Measurements from ENCODE around the gene TRIM49D1.
"Not testable (repeated sequence)": the region's sequence is repeated elsewhere in the genome, so short reads cannot be mapped to it uniquely, and the experiment has no call there.

Gene TRIM49D1

GRCh38 chr11:89872588-89872987, 49.5 kb downstream of the TRIM49D1 start:
- H3K4me3 ChIP-seq (ENCODE audit: control insufficient read depth in 1 of 7, extremely low read depth in 1 of 7, insufficient read depth in 4 of 7, low read depth in 2 of 7, low read length in 6 of 7); H3K4me1 ChIP-seq (ENCODE audit: control extremely low read depth in 1 of 4, control insufficient read depth in 4 of 4, insufficient read depth in 4 of 4, low read length in 3 of 4); CTCF ChIA-PET; H3K27me3 ChIP-seq (replicated peaks in 2 of 5; ENCODE audit: control insufficient read depth in 4 of 5, insufficient read depth in 5 of 5, low read length in 4 of 5); DNase-seq; H3K36me3 ChIP-seq (ENCODE audit: control insufficient read depth in 4 of 4, insufficient read depth in 4 of 4, low read length in 3 of 4); H3K9me3 ChIP-seq (ENCODE audit: control extremely low read depth in 1 of 5, control insufficient read depth in 4 of 5, insufficient read depth in 2 of 5, low read depth in 1 of 5, low read length in 4 of 5); H3K27ac ChIP-seq (ENCODE audit: insufficient read depth in 1 of 2, low read depth in 1 of 2, low read length in 2 of 2, poor library complexity in 1 of 2, severe bottlenecking in 2 of 2); POLR2A ChIA-PET: not testable (repeated sequence)
- 80% methylated on average over 1 of the region's 2 CpGs for WGBS (ENCODE audit: insufficient coverage)

GRCh38 chr11:89865223-89865622, 56.8 kb downstream of the TRIM49D1 start:
- H3K27ac ChIP-seq (ENCODE audit: insufficient read depth in 1 of 2, low read depth in 1 of 2, low read length in 2 of 2, poor library complexity in 1 of 2, severe bottlenecking in 2 of 2); H3K4me3 ChIP-seq (ENCODE audit: control insufficient read depth in 1 of 7, extremely low read depth in 1 of 7, insufficient read depth in 4 of 7, low read depth in 2 of 7, low read length in 6 of 7); H3K27me3 ChIP-seq (replicated peaks in 2 of 5; ENCODE audit: control insufficient read depth in 4 of 5, insufficient read depth in 5 of 5, low read length in 4 of 5); DNase-seq; H3K9me3 ChIP-seq (ENCODE audit: control extremely low read depth in 1 of 5, control insufficient read depth in 4 of 5, insufficient read depth in 2 of 5, low read depth in 1 of 5, low read length in 4 of 5); CTCF ChIA-PET; POLR2A ChIA-PET; H3K4me1 ChIP-seq (ENCODE audit: control extremely low read depth in 1 of 4, control insufficient read depth in 4 of 4, insufficient read depth in 4 of 4, low read length in 3 of 4); H3K36me3 ChIP-seq (ENCODE audit: control insufficient read depth in 4 of 4, insufficient read depth in 4 of 4, low read length in 3 of 4): not testable (repeated sequence)
- no CpG with 5 or more reads among the region's 35 CpGs for WGBS (ENCODE audit: insufficient coverage)

- POLR2A ChIA-PET; H3K27ac ChIP-seq (ENCODE audit: insufficient read depth in 1 of 2, low read depth in 1 of 2, low read length in 2 of 2, poor library complexity in 1 of 2, severe bottlenecking in 2 of 2); H3K27me3 ChIP-seq (replicated peaks in 2 of 5; ENCODE audit: control insufficient read depth in 4 of 5, insufficient read depth in 5 of 5, low read length in 4 of 5); CTCF ChIA-PET; H3K9me3 ChIP-seq (ENCODE audit: control extremely low read depth in 1 of 5, control insufficient read depth in 4 of 5, insufficient read depth in 2 of 5, low read depth in 1 of 5, low read length in 4 of 5); H3K4me1 ChIP-seq (ENCODE audit: control extremely low read depth in 1 of 4, control insufficient read depth in 4 of 4, insufficient read depth in 4 of 4, low read length in 3 of 4); H3K36me3 ChIP-seq (ENCODE audit: control insufficient read depth in 4 of 4, insufficient read depth in 4 of 4, low read length in 3 of 4): not testable (repeated sequence)
- H3K4me3 ChIP-seq (ENCODE audit: control insufficient read depth in 1 of 7, extremely low read depth in 1 of 7, insufficient read depth in 4 of 7, low read depth in 2 of 7, low read length in 6 of 7), result peak overlapping the region in 3 of 7 experiments; percentile 8 to 30 (median 23)
- peak in 2 of 3 donors; percentile 0 to 1 for DNase-seq
- WGBS (ENCODE audit: insufficient coverage), result 10% methylated on average over 15 of the region's 66 CpGs
Observed at GRCh38 chr11:89863906-89864704, 57.9 kb downstream of the TRIM49D1 start.
